Mesenchymal stem cell (in vitro differentiated cells and primary cell): ENCODE data around the gene GAS6.
"Not testable (repeated sequence)": the region's sequence is repeated elsewhere in the genome, so short reads cannot be mapped to it uniquely, and the experiment has no call there.

Source experiments
- DNase-seq: peaks from one replicate; pipeline ENCODE4 v3.0.0-alpha.2; 2013
- H2AFZ ChIP-seq: one replicate; pipeline ENCODE4 v1.6.1; 2013; ENCODE audit warnings: low read depth, mild to moderate bottlenecking, control low read depth, inconsistent platforms, low read length, moderate library complexity
- H2AK5ac ChIP-seq: 2 replicates; pipeline ENCODE4 v1.6.1; 2013; ENCODE audit warnings: low read length, moderate library complexity, mild to moderate bottlenecking, inconsistent platforms; ENCODE audit not compliant: severe bottlenecking
- H2BK120ac ChIP-seq: one replicate; pipeline ENCODE4 v1.6.1; 2013; ENCODE audit warnings: low read depth, mild to moderate bottlenecking, inconsistent platforms, low read length, moderate library complexity
- H2BK12ac ChIP-seq, 2 experiments: one replicate each; pipeline ENCODE4 v1.6.1; 2013; ENCODE audit warnings: inconsistent platforms in 2 of 2, low read length in 2 of 2, mild to moderate bottlenecking in 2 of 2, moderate library complexity in 2 of 2, control low read depth in 1 of 2
- H2BK15ac ChIP-seq: one replicate; pipeline ENCODE4 v1.6.1; 2013; ENCODE audit warnings: mild to moderate bottlenecking, low read depth, inconsistent platforms; ENCODE audit not compliant: poor library complexity, severe bottlenecking
- H2BK5ac ChIP-seq: 2 replicates; pipeline ENCODE4 v1.6.1; 2013; ENCODE audit warnings: low read depth, mild to moderate bottlenecking, low read length, control low read depth, inconsistent platforms; ENCODE audit not compliant: poor library complexity, severe bottlenecking
- H3K14ac ChIP-seq, 2 experiments: one replicate each; pipeline ENCODE4 v1.6.1; 2013; ENCODE audit warnings: inconsistent platforms in 2 of 2, low read length in 2 of 2, control low read depth in 1 of 2, mild to moderate bottlenecking in 1 of 2, moderate library complexity in 1 of 2
- H3K18ac ChIP-seq, 2 experiments: one replicate each; pipeline ENCODE4 v1.6.1; 2013; ENCODE audit warnings: inconsistent platforms in 2 of 2, low read length in 2 of 2, control low read depth in 1 of 2, low read depth in 1 of 2, mild to moderate bottlenecking in 1 of 2
- H3K23ac ChIP-seq, 2 experiments: one replicate each; pipeline ENCODE4 v1.6.1; 2013; ENCODE audit warnings: inconsistent platforms in 2 of 2, low read length in 2 of 2, mild to moderate bottlenecking in 2 of 2, moderate library complexity in 2 of 2, control low read depth in 1 of 2
- H3K27ac ChIP-seq: 2 replicates; pipeline ENCODE4 v1.5.1; 2013; ENCODE audit warnings: mild to moderate bottlenecking, moderate library complexity, low read length, control low read depth, inconsistent platforms; ENCODE audit not compliant: poor library complexity, severe bottlenecking
- H3K27me3 ChIP-seq, 2 experiments: 2 replicates each; pipeline versions ENCODE4 v1.6.1 to v1.7.0; 2013; ENCODE audit warnings: low read length in 2 of 2, mild to moderate bottlenecking in 2 of 2, moderate library complexity in 2 of 2, control low read depth in 1 of 2, inconsistent platforms in 1 of 2; ENCODE audit not compliant: control insufficient read depth in 1 of 2, insufficient read depth in 1 of 2
- H3K36me3 ChIP-seq, 2 experiments: 2 replicates each; pipeline versions ENCODE4 v1.6.1 to v1.7.0; 2013; ENCODE audit warnings: low read length in 2 of 2, control low read depth in 1 of 2, inconsistent platforms in 1 of 2, low read depth in 1 of 2, mild to moderate bottlenecking in 1 of 2; ENCODE audit not compliant: insufficient read depth in 2 of 2, control insufficient read depth in 1 of 2
- H3K4ac ChIP-seq, 2 experiments: one replicate each; pipeline ENCODE4 v1.6.1; 2013; ENCODE audit warnings: inconsistent platforms in 2 of 2, low read length in 2 of 2, mild to moderate bottlenecking in 2 of 2, moderate library complexity in 2 of 2, control low read depth in 1 of 2, low read depth in 1 of 2
- H3K4me1 ChIP-seq: 2 replicates; pipeline ENCODE4 v1.6.1; 2013; ENCODE audit warnings: low read depth, low read length, control low read depth; ENCODE audit not compliant: control insufficient read depth, insufficient read depth
- H3K4me2 ChIP-seq: 2 replicates; pipeline ENCODE4 v1.6.1; 2013; ENCODE audit warnings: low read length, mild to moderate bottlenecking, inconsistent platforms; ENCODE audit not compliant: poor library complexity, severe bottlenecking
- H3K4me3 ChIP-seq, 2 experiments: 2 replicates each; pipeline versions ENCODE4 v1.5.1 to v1.7.0; 2013; ENCODE audit warnings: low read length in 2 of 2, mild to moderate bottlenecking in 2 of 2, control low read depth in 1 of 2, low read depth in 1 of 2; ENCODE audit not compliant: insufficient read depth in 1 of 2
- H3K79me1 ChIP-seq: replicated peaks from 2 replicates; pipeline ENCODE4 v1.6.1; 2013; ENCODE audit warnings: mild to moderate bottlenecking, control low read depth, low read length, inconsistent platforms; ENCODE audit not compliant: poor library complexity, severe bottlenecking
- H3K9ac ChIP-seq: 2 replicates; pipeline ENCODE4 v1.7.0; 2013; ENCODE audit warnings: mild to moderate bottlenecking, low read length, moderate library complexity
- H3K9me3 ChIP-seq: 2 replicates; pipeline ENCODE4 v1.7.0; 2013; ENCODE audit warnings: mild to moderate bottlenecking, low read length; ENCODE audit not compliant: control insufficient read depth
- H4K8ac ChIP-seq: one replicate; pipeline ENCODE4 v1.6.1; 2013; ENCODE audit warnings: inconsistent platforms, mild to moderate bottlenecking, low read length, moderate library complexity
- H4K91ac ChIP-seq: one replicate; pipeline ENCODE4 v1.6.1; 2013; ENCODE audit warnings: mild to moderate bottlenecking, low read length, inconsistent platforms
- WGBS: methylation state at CpG from one replicate; pipeline ENCODE4 v1.1.7; 2013; ENCODE audit warnings: mixed read lengths; 5-methylcytosine and 5-hydroxymethylcytosine counted together

The GAS6 gene

DNA sequence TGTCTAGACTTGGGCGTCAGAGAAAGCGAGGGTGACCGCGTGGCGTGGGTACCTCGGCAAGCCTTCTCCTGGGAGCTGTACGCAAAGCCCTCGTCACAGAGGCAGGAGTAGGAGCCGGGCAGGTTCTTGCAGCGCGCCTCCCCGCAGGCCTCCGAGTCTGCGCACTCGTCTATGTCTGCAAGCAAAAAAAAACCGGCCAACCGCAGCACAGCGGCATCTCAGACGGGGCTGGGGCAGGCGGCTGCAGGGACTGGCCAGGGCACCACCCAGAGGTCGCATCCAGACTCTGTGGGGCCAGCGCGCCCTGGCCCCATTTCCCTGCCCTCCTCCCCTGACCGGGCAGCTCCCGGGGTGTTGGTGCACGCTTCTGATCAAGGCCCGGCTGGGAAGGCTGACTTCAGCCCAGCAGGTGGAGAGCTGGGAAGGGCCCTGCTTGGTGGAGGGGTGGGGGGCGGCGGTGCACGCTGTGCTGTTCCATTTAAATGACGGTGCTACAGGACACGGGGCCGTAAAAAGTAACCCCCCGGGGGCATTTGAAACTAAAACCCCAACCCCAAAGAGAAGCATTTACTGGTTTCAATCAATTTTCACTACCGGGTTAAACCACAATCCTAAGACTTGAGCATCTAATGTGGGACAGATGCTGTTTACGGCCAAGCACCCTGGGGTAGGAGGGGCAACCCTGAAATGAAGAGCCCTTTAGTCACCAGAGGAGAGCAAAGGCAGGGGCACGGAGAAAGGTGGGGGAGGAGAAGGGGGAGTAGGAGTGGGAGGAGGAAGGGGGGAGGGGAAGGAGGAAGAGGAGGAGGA lies 28.2 kb downstream of the GAS6 start:
- Histone ChIP-seq H3K27me3 (no peaks in the 10 kb centered on the region), H3K9ac (no peak overlapping the region), H3K4me1 (peaks cover 58% of the 10 kb centered on the region), H2BK12ac (peak overlapping the region in 1 of 2 experiments; percentile 49), H2BK15ac (peak overlapping the region; percentile 73), H3K4me3 (no peak overlapping the region), H3K36me3 (peaks cover 53 to 68% of the 10 kb centered on the region in 2 experiments), H2BK5ac (no peak overlapping the region), H2BK120ac (no peak overlapping the region), H3K9me3 (no peaks in the 10 kb centered on the region), H4K8ac (no peak overlapping the region), H3K4ac (no peak overlapping the region), H4K91ac (peak overlapping the region; percentile 52), H3K18ac (peak overlapping the region in 1 of 2 experiments; percentile 77), H3K27ac (peak overlapping the region; percentile 44), H3K23ac (no peak overlapping the region), H3K79me1 (peaks cover 15% of the 10 kb centered on the region), H2AFZ (no peak overlapping the region), H3K14ac (no peak overlapping the region), H3K4me2 (no peak overlapping the region), H2AK5ac (peak overlapping the region; percentile 30)
- WGBS: 90% methylated on average over 33 of the region's 37 CpGs
- DNase-seq: peak; percentile 65

DNA sequence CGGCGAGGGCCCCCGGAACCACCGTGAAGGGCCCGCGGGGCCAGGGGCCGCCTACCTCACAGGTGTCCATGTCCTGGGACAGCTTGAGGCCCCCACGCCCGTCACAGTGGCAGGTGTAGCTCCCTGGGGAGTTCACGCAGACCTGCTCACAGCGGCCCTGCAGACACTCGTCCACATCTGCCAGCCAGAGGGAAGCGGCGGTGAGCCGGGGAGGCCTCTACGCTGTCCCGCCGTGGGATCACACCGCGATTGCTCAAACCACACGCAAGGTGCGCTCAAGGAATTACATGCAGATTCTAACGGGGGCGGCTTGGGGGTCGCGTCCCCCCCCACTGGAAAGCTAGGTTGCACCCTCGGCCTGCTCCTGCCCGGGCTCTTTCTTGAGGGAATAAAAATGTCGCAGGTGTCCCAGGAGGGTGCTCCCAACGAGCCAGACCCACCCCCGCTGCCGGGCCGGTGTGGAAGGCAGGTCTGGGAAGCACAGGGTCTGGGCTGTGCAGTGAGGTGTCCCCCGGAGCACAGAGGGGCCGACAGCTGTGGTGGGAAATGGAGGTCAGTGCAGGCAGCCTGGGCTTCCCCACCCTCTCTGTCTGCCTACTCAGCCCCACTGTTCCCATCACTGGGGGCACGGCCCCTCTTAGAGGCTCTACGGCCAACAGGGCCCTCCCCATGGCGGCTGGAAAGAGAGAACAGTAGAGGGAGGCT lies 29.2 kb downstream of the GAS6 start:
- H3K4me1 ChIP-seq: peaks cover 48% of the 10 kb centered on the region
- H4K8ac ChIP-seq: no peak overlapping the region
- H3K14ac ChIP-seq: no peak overlapping the region
- H2BK120ac ChIP-seq: no peak overlapping the region
- no peak overlapping the region for H3K4me2 ChIP-seq
- no peaks in the 10 kb centered on the region for H3K9me3 ChIP-seq
- no peak overlapping the region for H3K27ac ChIP-seq
- H2AK5ac ChIP-seq: no peak overlapping the region
- 94% methylated on average over 36 of the region's 38 CpGs for WGBS
- H3K27me3 ChIP-seq: no peaks in the 10 kb centered on the region
- DNase-seq: no peak
- H4K91ac ChIP-seq: no peak overlapping the region
- no peak overlapping the region for H2BK15ac ChIP-seq
- H3K4ac ChIP-seq: no peak overlapping the region
- peak overlapping the region; percentile 4 to 10 for H2BK12ac ChIP-seq
- H2AFZ ChIP-seq: no peak overlapping the region
- H3K23ac ChIP-seq: no peak overlapping the region
- peaks cover 50 to 65% of the 10 kb centered on the region in 2 experiments for H3K36me3 ChIP-seq
- no peak overlapping the region for H3K18ac ChIP-seq
- peaks cover 18% of the 10 kb centered on the region for H3K79me1 ChIP-seq
- H3K9ac ChIP-seq: no peak overlapping the region
- H3K4me3 ChIP-seq: no peak overlapping the region
- no peak overlapping the region for H2BK5ac ChIP-seq

DNA sequence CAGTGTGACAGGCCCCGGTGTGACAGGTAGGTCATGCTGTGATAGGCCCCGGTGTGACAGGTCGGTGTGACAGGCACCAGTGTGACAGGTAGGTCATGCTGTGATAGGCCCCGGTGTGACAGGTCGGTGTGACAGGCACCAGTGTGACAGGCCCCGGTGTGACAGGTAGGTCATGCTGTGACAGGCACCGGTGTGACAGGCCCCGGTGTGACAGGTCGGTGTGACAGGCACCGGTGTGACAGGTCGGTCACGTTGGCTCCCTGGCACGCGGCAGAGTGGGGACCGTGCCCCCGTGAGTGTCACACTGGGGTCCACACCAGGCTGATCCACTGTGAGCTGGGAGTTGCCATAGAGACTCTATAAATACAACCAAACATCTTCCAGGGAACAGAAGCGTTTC lies 29.9 kb downstream of the GAS6 start:
- Histone ChIP-seq H4K91ac (peak overlapping the region; percentile 32), H3K79me1 (peaks cover 21% of the 10 kb centered on the region), H3K4me1 (peaks cover 41% of the 10 kb centered on the region), H3K36me3 (peaks cover 47 to 66% of the 10 kb centered on the region in 2 experiments)
- H2BK120ac ChIP-seq, H3K9ac ChIP-seq, H4K8ac ChIP-seq, H2BK5ac ChIP-seq, H3K27me3 ChIP-seq, H3K4me2 ChIP-seq, H3K23ac ChIP-seq, H3K9me3 ChIP-seq, H2BK12ac ChIP-seq, H2AFZ ChIP-seq, H2BK15ac ChIP-seq, H3K27ac ChIP-seq, H3K4me3 ChIP-seq, H3K4ac ChIP-seq, H3K14ac ChIP-seq, H3K18ac ChIP-seq, H2AK5ac ChIP-seq: not testable (repeated sequence)
- 97% methylated on average over 17 of the region's 17 CpGs for WGBS
- DNase-seq: peak; percentile 34

DNA sequence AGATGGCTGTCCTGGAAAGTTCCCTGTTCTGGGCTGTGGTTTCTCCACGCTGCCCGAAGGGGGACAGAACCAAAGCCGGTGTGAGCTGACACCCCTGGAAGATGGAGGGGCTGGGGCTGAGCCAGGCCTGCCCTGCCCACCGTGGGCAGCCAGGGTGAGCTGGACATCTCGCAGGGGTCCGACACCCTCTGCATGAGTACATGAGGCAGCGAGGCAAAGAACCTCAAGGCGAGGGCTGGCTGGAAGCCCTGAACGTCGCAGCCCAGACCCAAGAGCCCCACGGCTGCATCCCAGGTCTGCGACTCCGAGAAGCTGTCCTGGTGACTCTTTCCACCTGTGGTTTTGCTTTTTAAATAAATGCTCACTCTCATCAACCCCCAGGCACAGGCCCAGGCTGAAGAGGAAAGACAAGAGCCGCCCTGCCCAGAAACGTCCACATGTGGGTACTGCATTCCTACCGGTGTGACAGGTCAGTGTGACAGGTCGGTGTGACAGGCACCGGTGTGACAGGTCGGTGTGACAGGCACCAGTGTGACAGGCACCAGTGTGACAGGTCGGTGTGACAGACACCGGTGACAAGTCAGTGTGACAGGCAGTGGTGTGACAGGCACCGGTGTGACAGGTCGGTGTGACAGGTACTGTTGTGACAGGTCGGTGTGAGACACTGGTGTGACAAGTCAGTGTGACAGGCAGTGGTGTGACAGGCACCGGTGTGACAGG lies 30.6 kb downstream of the GAS6 start:
- H3K23ac ChIP-seq: peak overlapping the region in 1 of 2 experiments; percentile 67
- no peak overlapping the region for H3K9ac ChIP-seq
- H3K14ac ChIP-seq: peak overlapping the region in 1 of 2 experiments; percentile 67
- H3K9me3 ChIP-seq: no peaks in the 10 kb centered on the region
- H2BK15ac ChIP-seq: no peak overlapping the region
- H3K4me2 ChIP-seq: no peak overlapping the region
- no peak overlapping the region for H2AK5ac ChIP-seq
- H3K4me1 ChIP-seq: peaks cover 34% of the 10 kb centered on the region
- H3K4ac ChIP-seq: no peak overlapping the region
- H3K36me3 ChIP-seq: peaks cover 51 to 68% of the 10 kb centered on the region in 2 experiments
- H2AFZ ChIP-seq: no peak overlapping the region
- no peak overlapping the region for H3K27ac ChIP-seq
- H4K91ac ChIP-seq: peak overlapping the region; percentile 69
- H2BK12ac ChIP-seq: no peak overlapping the region
- no peak overlapping the region for H4K8ac ChIP-seq
- H2BK120ac ChIP-seq: no peak overlapping the region
- 93% methylated on average over 25 of the region's 25 CpGs for WGBS
- no peak for DNase-seq
- peaks cover 25% of the 10 kb centered on the region for H3K79me1 ChIP-seq
- no peak overlapping the region for H3K18ac ChIP-seq
- no peaks in the 10 kb centered on the region for H3K27me3 ChIP-seq
- H2BK5ac ChIP-seq: no peak overlapping the region
- H3K4me3 ChIP-seq: no peak overlapping the region
